Nephron progenitor cell (in vitro differentiated cells): ENCODE results near the gene HOXD3.

ENCODE experiments used
- DNase-seq: peaks from one replicate; pipeline ENCODE4 v3.0.0; 2021
- H3K27ac Mint-ChIP-seq: 2 replicates; pipeline ENCODE4 v1.8.0; 2021; ENCODE audit warnings: mild to moderate bottlenecking, moderate library complexity, mixed read lengths
- H3K27me3 Mint-ChIP-seq: 2 replicates; pipeline ENCODE4 v1.8.0; 2021; ENCODE audit warnings: mild to moderate bottlenecking, low read depth, mixed read lengths; ENCODE audit not compliant: poor library complexity
- H3K36me3 Mint-ChIP-seq: 2 replicates; pipeline ENCODE4 v1.8.0; 2021; ENCODE audit warnings: low read depth, mixed read lengths
- H3K4me1 Mint-ChIP-seq: 2 replicates; pipeline ENCODE4 v1.8.0; 2021; ENCODE audit warnings: mixed read lengths
- H3K4me3 Mint-ChIP-seq: 2 replicates; pipeline ENCODE4 v1.8.0; 2021; ENCODE audit warnings: mild to moderate bottlenecking, moderate library complexity, mixed read lengths
- H3K9me3 Mint-ChIP-seq: 2 replicates; pipeline ENCODE4 v1.8.0; 2021; ENCODE audit warnings: mild to moderate bottlenecking, moderate library complexity, mixed read lengths
- TF ChIP-seq, protein P1 (sequence below): fragments of 200-600 bp; sonication (generic); IDR thresholded peaks from 2 replicates; pipeline ENCODE4 v1.5.0; 2021; ENCODE audit warnings: antibody characterized with exemption

The HOXD3 gene

DNA sequence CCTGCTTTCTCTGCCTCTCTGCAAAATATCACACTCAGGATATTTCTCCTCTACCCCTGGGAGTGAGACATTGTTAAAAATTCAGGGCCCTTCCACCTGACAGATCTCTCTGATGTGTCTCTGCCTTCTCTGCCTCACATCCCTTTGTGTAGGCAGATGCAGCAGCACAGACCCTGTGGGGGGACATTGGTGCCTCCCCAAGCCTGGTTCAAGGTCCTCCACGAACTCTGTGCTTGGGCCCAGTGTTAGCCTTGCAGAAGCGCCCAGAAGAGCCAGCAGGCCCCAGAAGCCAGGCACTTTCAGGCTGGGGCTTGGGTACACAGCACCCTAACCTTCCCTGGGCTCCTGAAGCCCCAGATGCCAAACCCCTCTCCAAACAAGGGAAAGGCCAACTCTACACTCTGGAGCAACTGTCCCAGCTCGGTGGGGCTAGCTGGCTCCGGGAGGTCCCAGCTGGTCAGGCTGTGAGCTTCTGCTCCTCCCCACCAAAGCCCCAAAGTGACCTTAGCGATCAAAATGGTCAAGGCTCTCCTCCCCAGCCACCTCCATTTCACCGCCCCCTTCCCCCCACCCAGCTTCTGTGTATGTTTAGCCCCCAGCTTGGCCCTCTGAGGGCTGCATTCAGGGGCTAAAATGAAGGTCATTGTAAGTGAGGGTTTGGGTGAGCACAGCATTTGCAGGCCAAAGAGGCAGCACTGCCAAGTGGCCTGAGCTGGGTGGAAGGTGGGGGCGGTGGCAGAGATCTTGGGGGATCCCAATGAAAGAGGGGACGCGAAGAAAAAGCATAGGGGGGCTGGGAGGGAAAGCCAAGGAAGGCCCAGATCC, 31.9 kb upstream of the HOXD3 start:
- H3K4me1 Mint-ChIP-seq: peaks cover 58% of the 10 kb centered on the region
- DNase-seq: no peak
- peak overlapping the region; percentile 100 for H3K27ac Mint-ChIP-seq
- H3K36me3 Mint-ChIP-seq: peaks cover 13% of the 10 kb centered on the region
- TF ChIP-seq, protein P1, sequence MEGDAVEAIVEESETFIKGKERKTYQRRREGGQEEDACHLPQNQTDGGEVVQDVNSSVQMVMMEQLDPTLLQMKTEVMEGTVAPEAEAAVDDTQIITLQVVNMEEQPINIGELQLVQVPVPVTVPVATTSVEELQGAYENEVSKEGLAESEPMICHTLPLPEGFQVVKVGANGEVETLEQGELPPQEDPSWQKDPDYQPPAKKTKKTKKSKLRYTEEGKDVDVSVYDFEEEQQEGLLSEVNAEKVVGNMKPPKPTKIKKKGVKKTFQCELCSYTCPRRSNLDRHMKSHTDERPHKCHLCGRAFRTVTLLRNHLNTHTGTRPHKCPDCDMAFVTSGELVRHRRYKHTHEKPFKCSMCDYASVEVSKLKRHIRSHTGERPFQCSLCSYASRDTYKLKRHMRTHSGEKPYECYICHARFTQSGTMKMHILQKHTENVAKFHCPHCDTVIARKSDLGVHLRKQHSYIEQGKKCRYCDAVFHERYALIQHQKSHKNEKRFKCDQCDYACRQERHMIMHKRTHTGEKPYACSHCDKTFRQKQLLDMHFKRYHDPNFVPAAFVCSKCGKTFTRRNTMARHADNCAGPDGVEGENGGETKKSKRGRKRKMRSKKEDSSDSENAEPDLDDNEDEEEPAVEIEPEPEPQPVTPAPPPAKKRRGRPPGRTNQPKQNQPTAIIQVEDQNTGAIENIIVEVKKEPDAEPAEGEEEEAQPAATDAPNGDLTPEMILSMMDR: no peak
- peak overlapping the region; percentile 95 for H3K4me3 Mint-ChIP-seq
- peaks cover 5% of the 10 kb centered on the region for H3K27me3 Mint-ChIP-seq
- no peaks in the 10 kb centered on the region for H3K9me3 Mint-ChIP-seq

DNA sequence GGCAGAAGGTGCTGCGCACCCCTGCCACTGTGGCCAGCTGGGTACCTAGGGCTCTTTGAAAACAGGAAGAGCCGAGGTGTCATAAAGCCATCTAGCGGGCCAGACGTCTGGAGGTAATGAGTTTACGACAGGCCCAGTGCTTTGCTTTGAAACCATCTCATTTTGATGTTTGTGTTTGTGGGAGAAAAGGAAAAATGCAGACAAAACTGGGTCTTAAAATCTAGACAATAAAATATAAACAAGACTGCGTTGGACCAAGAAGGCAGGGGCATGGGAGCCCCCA, 31.4 kb upstream of the HOXD3 start:
- Mint-ChIP-seq H3K9me3 (no peaks in the 10 kb centered on the region), H3K36me3 (peaks cover 13% of the 10 kb centered on the region), H3K4me1 (peaks cover 53% of the 10 kb centered on the region), H3K27ac (peak overlapping the region; percentile 100), H3K27me3 (peaks cover 5% of the 10 kb centered on the region), H3K4me3 (peak overlapping the region; percentile 95)
- TF ChIP-seq, protein P1: no peak
- DNase-seq: no peak

DNA sequence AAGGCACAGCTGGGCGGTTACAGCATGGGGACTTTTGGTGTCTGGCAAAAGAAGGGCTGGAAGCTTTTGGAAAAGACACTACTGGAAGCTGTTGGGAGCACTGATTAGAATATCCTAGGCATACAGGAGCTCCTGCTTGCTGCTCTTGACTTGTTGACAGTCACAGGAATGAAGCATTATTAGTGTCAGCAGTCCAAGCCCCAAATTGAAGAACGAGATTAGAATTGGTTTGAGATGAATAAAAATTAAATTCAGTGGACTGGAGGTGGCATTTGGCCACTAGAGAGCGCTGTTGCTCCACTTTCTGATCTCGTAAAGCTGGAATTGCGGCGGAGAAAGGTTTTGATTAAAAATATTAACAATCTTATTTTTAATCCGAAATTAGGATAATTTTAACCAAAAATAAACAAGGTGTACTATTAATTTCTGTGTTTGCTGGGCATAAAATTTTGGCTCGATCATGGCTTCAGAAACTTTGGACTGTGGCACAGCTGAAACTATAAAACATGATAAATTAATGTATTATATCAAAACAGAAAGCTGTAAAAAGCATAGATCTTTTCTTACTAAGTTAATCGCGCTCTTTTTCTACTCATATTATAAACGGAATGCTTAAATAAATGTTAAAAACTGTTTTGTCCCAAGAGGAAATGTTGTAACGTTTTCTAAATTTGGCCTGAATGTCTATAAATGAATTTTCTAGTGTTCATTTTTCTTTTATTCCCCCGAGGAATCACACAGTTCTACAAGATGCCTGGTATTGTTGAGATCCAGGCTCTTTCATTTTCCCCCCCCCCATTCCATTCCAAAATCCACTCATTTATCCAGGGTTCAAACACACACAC, 30.0 kb upstream of the HOXD3 start:
- H3K27me3 Mint-ChIP-seq: peaks cover 2% of the 10 kb centered on the region
- H3K27ac Mint-ChIP-seq: peak overlapping the region; percentile 100
- DNase-seq: peak; percentile 85
- H3K36me3 Mint-ChIP-seq: peaks cover 18% of the 10 kb centered on the region
- TF ChIP-seq, protein P1: peak; percentile 95
- no peaks in the 10 kb centered on the region for H3K9me3 Mint-ChIP-seq
- H3K4me1 Mint-ChIP-seq: peaks cover 48% of the 10 kb centered on the region
- H3K4me3 Mint-ChIP-seq: peak overlapping the region; percentile 95

DNA sequence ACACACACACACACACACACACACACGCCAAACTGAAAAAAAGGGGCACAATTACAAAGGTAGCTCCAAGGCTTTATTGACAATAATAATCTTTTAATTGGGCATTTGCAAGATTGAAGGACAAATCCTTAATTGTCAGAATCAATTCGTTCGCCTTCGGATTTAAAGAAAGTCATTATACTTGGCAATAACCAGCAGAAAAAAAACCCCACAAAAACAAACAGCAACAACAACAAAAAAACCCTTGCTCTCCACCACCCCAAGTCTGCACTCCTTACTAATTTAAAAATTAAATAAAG, 29.4 kb upstream of the HOXD3 start:
- no peak for DNase-seq
- no peaks in the 10 kb centered on the region for H3K9me3 Mint-ChIP-seq
- TF ChIP-seq, protein P1: no peak
- H3K4me1 Mint-ChIP-seq: peaks cover 49% of the 10 kb centered on the region
- H3K4me3 Mint-ChIP-seq: peak overlapping the region; percentile 95
- H3K36me3 Mint-ChIP-seq: peaks cover 22% of the 10 kb centered on the region
- H3K27ac Mint-ChIP-seq: peak overlapping the region; percentile 100
- H3K27me3 Mint-ChIP-seq: peaks cover 5% of the 10 kb centered on the region

DNA sequence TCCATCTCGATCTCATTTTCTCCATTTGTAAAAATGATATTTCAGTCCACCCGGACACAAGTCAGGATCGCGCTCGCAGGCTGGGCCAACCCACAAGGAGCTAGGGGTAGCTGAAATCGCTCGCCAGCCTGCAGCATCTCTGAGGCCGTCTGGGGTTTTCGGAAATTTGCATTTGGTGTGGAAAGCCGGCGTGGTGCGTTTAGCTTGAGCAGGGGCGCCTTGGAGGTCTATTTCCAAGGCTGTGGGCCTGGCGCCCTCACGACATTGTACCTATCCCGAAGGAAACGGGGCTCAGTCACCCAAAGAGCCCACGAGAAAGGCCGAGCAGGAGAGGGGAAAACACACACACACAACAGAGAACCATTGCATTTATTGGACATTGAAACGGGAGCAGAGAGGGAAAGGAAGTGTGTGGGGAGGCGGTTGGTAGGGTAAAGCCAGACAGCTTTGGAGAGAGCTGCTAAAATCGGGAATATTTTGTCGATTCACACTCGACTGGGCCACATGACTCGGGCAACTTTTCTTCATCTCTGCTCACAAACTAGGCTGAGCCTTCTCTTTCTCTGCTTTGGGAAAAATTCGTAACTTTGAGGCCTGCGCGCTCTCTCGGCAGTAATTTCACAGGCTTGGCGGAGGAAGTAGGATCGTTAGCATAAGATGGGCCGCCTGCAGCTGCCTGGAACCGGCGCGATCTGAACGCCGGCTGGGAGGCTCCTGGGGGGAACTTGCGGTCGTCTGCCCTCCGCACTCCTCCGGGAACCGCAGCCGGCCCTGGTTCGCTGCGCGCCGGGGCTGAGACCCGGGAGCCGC, 28.7 kb upstream of the HOXD3 start:
- H3K4me3 Mint-ChIP-seq: peak overlapping the region; percentile 95
- peaks cover 22% of the 10 kb centered on the region for H3K36me3 Mint-ChIP-seq
- H3K27me3 Mint-ChIP-seq: peaks cover 7% of the 10 kb centered on the region
- DNase-seq: no peak
- peak overlapping the region; percentile 100 for H3K27ac Mint-ChIP-seq
- peaks cover 54% of the 10 kb centered on the region for H3K4me1 Mint-ChIP-seq
- TF ChIP-seq, protein P1: no peak
- H3K9me3 Mint-ChIP-seq: no peaks in the 10 kb centered on the region
